ENCODE data around the gene PROZ. TPM values are rescaled to one million over a fixed set of nuclear protein-coding genes. Genes with fewer than 3 reads are reported as not detected.

The PROZ gene
- total and polyA plus RNA-seq, 2 experiments from 2014 or later = not detected

DNA sequence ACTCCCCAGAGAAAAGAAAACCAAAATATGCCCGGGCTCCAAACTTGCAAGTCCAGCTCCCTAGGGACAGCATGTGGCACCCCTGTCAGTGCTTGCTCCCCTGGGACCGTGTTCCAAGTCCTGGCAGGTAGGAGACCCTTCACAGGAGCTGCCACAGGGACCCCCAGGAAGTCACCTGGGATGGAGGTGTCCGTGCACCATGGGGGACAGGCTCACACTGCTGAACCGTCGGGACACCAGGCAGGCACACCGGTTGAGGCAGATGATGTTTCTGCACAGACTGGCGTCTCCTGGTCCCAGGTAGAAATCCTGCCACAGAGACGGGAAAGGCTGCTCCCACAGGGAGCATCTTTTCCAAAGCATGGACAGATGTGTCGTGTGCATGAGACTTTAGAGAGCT, 11.7 kb upstream of the PROZ start:
- Histone ChIP-seq H3K4me1 (ENCODE audit: insufficient read depth) (no peaks in the 10 kb centered on the region), H3K36me3 (ENCODE audit: low read depth) (no peaks in the 10 kb centered on the region), H3K27ac (no peak overlapping the region), H3K9me3 (ENCODE audit: low read depth) (no peaks in the 10 kb centered on the region), H3K79me2 (ENCODE audit: insufficient read depth) (no peaks in the 10 kb centered on the region), H3K27me3 (replicated peaks; ENCODE audit: insufficient read depth) (no peaks in the 10 kb centered on the region), H3K9me2 (ENCODE audit: insufficient read depth) (no peaks in the 10 kb centered on the region), H2AFZ (no peak overlapping the region), H3F3A (ENCODE audit: insufficient read depth) (no peaks in the 10 kb centered on the region), H3K9ac (no peak overlapping the region), H4K20me1 (ENCODE audit: insufficient read depth) (no peaks in the 10 kb centered on the region), H3K4me2 (ENCODE audit: unreplicated experiment) (no peak overlapping the region), H3K4me3 (no peak overlapping the region)
- in situ Hi-C loops (cut with MboI) = no loop called here
- DNase-seq = no peak
- TF ChIP-seq EZH2phosphoT487 (IDR thresholded peaks at IDR 0.05; ENCODE audit: insufficient read depth, low read depth) (no peak), EZH2 (IDR thresholded peaks at IDR 0.05; ENCODE audit: insufficient read depth, poor library complexity, severe bottlenecking) (no peak)
- 74 to 77% methylated on average over 9 of the region's 9 CpGs for WGBS, 2 experiments (ENCODE audit: low coverage in 1 of 2, low lambda C conversion rate in 2 of 2, missing lambda C conversion rate in 2 of 2)

DNA sequence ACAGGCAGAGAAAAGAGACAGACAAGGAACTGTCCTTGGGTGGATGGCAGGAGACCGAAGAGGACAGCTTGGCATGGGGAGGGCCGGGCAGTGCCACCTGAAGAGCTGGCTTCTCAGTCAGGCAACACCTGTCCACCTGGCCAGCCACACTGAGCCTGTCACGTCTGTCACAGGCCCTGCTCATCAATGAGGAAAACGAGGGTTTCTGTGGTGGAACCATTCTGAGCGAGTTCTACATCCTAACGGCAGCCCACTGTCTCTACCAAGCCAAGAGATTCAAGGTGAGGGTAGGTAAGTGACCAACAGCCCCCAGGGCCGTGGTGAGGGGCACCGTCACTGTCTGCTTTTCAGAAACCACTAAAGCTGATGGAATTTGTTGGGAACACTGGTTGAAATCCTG, 11.2 kb upstream of the PROZ start:
- Histone ChIP-seq H3K36me3 (ENCODE audit: low read depth) (no peaks in the 10 kb centered on the region), H3F3A (ENCODE audit: insufficient read depth) (no peaks in the 10 kb centered on the region), H3K27me3 (replicated peaks; ENCODE audit: insufficient read depth) (no peaks in the 10 kb centered on the region), H3K4me3 (no peak overlapping the region), H3K9me2 (ENCODE audit: insufficient read depth) (no peaks in the 10 kb centered on the region), H2AFZ (no peak overlapping the region), H3K27ac (no peak overlapping the region), H3K9me3 (ENCODE audit: low read depth) (no peaks in the 10 kb centered on the region), H3K4me1 (ENCODE audit: insufficient read depth) (no peaks in the 10 kb centered on the region), H4K20me1 (ENCODE audit: insufficient read depth) (no peaks in the 10 kb centered on the region), H3K9ac (no peak overlapping the region), H3K4me2 (ENCODE audit: unreplicated experiment) (no peak overlapping the region), H3K79me2 (ENCODE audit: insufficient read depth) (no peaks in the 10 kb centered on the region)
- no peak for TF ChIP-seq EZH2phosphoT487 (IDR thresholded peaks at IDR 0.05; ENCODE audit: insufficient read depth, low read depth)
- TF ChIP-seq EZH2 (IDR thresholded peaks at IDR 0.05; ENCODE audit: insufficient read depth, poor library complexity, severe bottlenecking) = no peak
- DNase-seq = no peak
- in situ Hi-C loops (cut with MboI) = no loop called here
- 54 to 63% methylated on average over 8 of the region's 8 CpGs for WGBS, 2 experiments (ENCODE audit: low coverage in 1 of 2, low lambda C conversion rate in 2 of 2, missing lambda C conversion rate in 2 of 2)

DNA sequence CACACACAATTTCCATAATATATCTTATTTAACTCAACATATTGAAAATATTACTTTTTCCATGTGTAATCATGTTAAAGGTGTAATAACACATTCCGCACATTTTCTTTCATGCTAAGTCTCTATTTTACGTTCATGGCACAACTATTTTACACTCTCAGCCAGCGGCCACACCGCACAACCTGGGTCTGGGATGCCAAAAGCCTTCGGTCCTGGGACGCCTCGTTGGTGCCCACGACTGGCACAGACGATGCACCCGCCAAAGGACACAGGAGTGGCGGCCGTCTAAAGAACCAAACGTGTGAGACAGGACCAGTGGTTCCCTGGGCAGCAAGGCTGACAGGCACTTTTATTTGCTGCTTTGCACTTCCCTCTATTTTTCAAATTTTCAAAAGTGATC, 10.0 kb upstream of the PROZ start:
- Histone ChIP-seq H3K9me2 (ENCODE audit: insufficient read depth) (no peaks in the 10 kb centered on the region), H3F3A (ENCODE audit: insufficient read depth) (no peaks in the 10 kb centered on the region), H3K4me3 (no peak overlapping the region), H3K4me2 (ENCODE audit: unreplicated experiment) (no peak overlapping the region), H3K9ac (no peak overlapping the region), H3K36me3 (ENCODE audit: low read depth) (no peaks in the 10 kb centered on the region), H3K27ac (no peak overlapping the region), H3K4me1 (ENCODE audit: insufficient read depth) (peaks cover 4% of the 10 kb centered on the region; the same call in 1 of the 2 replicates), H2AFZ (no peak overlapping the region), H3K27me3 (replicated peaks; ENCODE audit: insufficient read depth) (no peaks in the 10 kb centered on the region), H4K20me1 (ENCODE audit: insufficient read depth) (no peaks in the 10 kb centered on the region), H3K79me2 (ENCODE audit: insufficient read depth) (no peaks in the 10 kb centered on the region), H3K9me3 (ENCODE audit: low read depth) (no peaks in the 10 kb centered on the region)
- TF ChIP-seq EZH2 (IDR thresholded peaks at IDR 0.05; ENCODE audit: insufficient read depth, poor library complexity, severe bottlenecking) = no peak
- TF ChIP-seq EZH2phosphoT487 (IDR thresholded peaks at IDR 0.05; ENCODE audit: insufficient read depth, low read depth) = no peak
- WGBS, 2 experiments (ENCODE audit: low coverage in 1 of 2, low lambda C conversion rate in 2 of 2, missing lambda C conversion rate in 2 of 2) = 70 to 74% methylated on average over 13 of the region's 13 CpGs
- no peak for DNase-seq
- in situ Hi-C loops (cut with MboI) = no loop called here

DNA sequence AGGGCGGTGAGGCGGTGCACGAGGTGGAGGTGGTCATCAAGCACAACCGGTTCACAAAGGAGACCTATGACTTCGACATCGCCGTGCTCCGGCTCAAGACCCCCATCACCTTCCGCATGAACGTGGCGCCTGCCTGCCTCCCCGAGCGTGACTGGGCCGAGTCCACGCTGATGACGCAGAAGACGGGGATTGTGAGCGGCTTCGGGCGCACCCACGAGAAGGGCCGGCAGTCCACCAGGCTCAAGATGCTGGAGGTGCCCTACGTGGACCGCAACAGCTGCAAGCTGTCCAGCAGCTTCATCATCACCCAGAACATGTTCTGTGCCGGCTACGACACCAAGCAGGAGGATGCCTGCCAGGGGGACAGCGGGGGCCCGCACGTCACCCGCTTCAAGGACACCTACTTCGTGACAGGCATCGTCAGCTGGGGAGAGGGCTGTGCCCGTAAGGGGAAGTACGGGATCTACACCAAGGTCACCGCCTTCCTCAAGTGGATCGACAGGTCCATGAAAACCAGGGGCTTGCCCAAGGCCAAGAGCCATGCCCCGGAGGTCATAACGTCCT, 9.4 kb upstream of the PROZ start:
- Histone ChIP-seq H3K79me2 (ENCODE audit: insufficient read depth) (no peaks in the 10 kb centered on the region), H3K27me3 (replicated peaks; ENCODE audit: insufficient read depth) (no peaks in the 10 kb centered on the region), H3F3A (ENCODE audit: insufficient read depth) (no peaks in the 10 kb centered on the region), H3K9ac (no peak overlapping the region), H3K27ac (no peak overlapping the region), H3K4me3 (no peak overlapping the region), H2AFZ (no peak overlapping the region), H3K9me3 (ENCODE audit: low read depth) (no peaks in the 10 kb centered on the region), H3K4me2 (ENCODE audit: unreplicated experiment) (no peak overlapping the region), H4K20me1 (ENCODE audit: insufficient read depth) (no peaks in the 10 kb centered on the region), H3K9me2 (ENCODE audit: insufficient read depth) (no peaks in the 10 kb centered on the region), H3K36me3 (ENCODE audit: low read depth) (no peaks in the 10 kb centered on the region), H3K4me1 (ENCODE audit: insufficient read depth) (peaks cover 4% of the 10 kb centered on the region; the same call in 1 of the 2 replicates)
- WGBS, 2 experiments (ENCODE audit: low coverage in 1 of 2, low lambda C conversion rate in 2 of 2, missing lambda C conversion rate in 2 of 2) = 91 to 92% methylated on average over 37 to 38 of the region's 38 CpGs
- no peak for DNase-seq
- no peak for TF ChIP-seq EZH2 (IDR thresholded peaks at IDR 0.05; ENCODE audit: insufficient read depth, poor library complexity, severe bottlenecking)
- in situ Hi-C loops (cut with MboI) = no loop called here
